HG03175 (cell line): Measurements from ENCODE around the gene OSTF1.

Experiments used
- ATAC-seq: cut with Tn5 transposase; IDR thresholded peaks from one replicate; pipeline ENCODE4 v1.9.1; 2021; ENCODE audit warnings: mild to moderate bottlenecking, moderate library complexity; ENCODE audit not compliant: unreplicated experiment

OSTF1 gene

GRCh38 chr9:75161116-75161857 lies 73.0 kb downstream of the OSTF1 start:
- ATAC-seq, result no peak

GRCh38 chr9:75163764-75164163 lies 75.5 kb downstream of the OSTF1 start:
- ATAC-seq, result no peak

DNA sequence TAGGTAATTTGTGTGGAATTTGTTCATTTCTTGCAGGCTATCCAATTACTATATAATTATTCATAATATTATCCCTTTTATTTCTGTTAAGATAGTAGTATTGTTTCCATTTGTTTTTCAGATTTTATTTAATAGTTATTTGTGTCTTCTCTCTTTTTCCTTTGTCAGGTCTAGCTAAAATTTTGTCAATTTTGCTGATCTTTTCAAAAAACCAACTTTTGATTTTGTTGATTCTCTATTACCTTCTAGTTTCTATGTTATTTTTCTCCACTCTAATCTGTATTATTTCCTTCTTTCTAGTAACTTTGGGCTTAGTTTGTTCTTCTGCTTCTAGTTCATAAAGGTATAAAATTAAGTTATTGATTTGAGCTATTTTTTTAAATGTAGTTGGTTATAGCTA lies 76.3 kb downstream of the OSTF1 start:
- no peak for ATAC-seq

GRCh38 chr9:75167281-75167680 lies 79.0 kb downstream of the OSTF1 start:
- no peak for ATAC-seq

DNA sequence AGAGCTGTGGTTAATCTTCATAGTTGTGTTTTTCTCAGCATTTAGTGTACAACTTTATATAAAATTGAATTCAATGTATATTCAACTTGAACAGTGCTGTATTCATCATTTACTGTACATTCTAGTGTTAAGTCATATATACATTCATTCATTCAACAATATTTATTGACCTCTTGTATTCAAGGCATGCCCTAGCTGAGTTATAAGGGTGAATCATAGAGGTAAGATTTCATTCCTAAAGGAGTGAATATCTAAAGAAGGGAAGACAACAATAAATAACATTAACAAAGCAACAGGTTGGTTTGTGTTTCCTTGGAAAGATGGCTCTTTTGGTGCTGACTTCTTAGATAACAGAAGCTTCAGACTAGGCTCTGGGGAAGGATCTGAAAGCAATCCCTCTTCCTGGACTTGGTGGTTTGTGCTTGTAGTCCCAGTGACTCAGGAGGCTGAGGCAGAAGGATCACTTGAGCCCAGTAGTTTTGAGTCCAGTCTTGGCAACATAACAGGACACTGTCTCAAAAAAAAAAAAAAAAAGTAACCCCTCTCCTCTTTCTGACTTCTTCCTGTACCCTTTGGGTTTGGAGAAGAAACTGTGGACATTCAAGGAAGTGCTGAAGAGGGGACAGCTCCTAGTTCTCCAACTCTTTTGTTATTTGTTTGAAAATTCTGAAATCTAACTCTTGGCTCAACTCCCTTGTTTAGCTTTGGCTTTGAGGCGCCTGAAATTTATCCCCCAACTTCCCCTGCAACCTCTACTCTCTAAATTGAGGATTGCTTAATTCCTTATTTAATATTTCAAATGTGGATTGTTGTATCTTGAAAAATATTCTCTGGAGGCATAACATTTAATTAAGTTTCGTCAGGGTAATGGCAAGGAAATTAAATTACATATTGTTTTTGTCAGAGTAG lies 80.2 kb downstream of the OSTF1 start:
- ATAC-seq, result no peak

- no peak for ATAC-seq
Measured at GRCh38 chr9:75169623-75170022, 81.3 kb downstream of the OSTF1 start.

DNA sequence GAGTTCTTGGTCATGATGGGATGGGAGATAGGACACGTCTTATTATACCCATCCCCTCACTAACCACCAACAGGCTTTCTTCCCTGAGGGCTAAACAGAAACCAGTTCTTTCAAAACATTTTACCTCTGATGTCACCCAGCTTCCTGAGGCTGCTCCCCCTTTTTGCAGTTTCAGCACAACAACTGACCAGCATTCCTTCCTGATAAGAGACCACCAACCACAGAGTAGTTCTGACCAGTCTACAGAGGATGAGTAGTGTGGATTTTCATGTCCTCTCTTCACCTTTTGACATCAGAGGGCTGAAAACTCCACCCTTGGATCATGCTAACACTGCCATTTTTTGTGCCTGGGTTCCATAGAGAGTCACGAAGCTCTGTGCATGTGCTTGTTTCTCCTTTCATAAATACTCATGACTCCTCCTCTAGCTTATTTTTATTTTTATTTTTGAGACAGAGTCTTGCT lies 82.6 kb downstream of the OSTF1 start:
- no peak for ATAC-seq

GRCh38 chr9:75175395-75175794 lies 87.1 kb downstream of the OSTF1 start:
- no peak for ATAC-seq

DNA sequence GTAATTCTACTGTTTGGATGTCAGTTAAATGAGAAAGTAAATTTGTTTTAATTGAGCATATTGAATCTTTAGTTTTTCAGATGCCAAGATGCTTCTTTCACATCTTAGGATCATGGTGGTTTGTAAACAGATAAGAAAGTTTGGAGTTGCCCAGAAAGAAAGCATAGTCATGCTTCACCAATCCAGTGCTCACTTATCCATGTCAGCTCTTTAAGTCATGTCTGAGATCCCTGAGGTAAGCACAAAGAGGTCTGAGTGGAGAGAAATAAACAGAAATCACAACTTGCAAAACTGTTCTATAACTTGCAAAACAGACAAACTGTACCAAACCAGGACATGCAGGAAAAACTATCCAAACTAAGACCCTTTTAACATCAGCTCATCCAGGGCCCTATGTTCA lies 87.7 kb downstream of the OSTF1 start:
- ATAC-seq, result no peak

GRCh38 chr9:75181750-75182149 lies 93.4 kb downstream of the OSTF1 start:
- no peak for ATAC-seq

DNA sequence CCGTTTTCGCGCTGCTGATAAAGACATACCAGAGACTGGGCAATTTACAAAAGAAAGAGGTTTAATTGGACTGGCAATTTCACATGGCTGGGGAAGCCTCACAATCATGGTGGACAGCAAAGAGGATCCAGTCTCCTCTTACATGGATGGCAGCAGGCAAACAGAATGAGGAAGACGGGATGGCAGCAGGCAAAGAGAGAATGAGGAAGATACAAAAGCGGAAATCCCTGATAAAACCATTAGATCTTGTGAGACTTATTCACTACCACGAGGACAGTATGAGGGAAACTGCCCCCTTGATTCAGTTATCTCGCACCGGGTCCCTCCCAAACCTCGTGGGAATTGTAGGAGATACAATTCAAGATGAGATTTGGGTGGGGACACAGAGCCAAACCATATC lies 95.0 kb downstream of the OSTF1 start:
- ATAC-seq, result no peak

- no peak for ATAC-seq
Measured at GRCh38 chr9:75184471-75184870, 96.2 kb downstream of the OSTF1 start.

- ATAC-seq, result peak; percentile 86
Measured at GRCh38 chr9:75185585-75186170, 97.4 kb downstream of the OSTF1 start.

GRCh38 chr9:75186767-75187380 lies 98.6 kb downstream of the OSTF1 start:
- ATAC-seq, result no peak

DNA sequence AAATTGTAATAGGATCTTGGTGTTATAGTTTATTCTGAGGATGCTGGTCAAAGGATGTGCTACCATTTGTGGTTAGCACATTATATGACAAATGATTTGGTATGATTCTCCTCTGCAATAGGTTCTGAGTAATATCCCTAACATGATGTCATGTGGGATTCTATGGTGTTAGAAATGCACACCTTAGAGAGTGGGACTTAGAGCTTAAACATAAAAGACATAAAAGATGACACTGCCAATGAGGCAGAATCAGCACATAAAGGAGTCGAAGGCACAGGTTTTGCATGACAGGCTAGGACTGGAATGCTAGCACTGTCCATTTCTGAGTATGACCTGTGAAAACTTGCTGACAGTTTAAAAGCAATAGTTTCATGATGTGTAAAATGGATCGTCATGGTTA lies 100.4 kb downstream of the OSTF1 start:
- ATAC-seq, result no peak

DNA sequence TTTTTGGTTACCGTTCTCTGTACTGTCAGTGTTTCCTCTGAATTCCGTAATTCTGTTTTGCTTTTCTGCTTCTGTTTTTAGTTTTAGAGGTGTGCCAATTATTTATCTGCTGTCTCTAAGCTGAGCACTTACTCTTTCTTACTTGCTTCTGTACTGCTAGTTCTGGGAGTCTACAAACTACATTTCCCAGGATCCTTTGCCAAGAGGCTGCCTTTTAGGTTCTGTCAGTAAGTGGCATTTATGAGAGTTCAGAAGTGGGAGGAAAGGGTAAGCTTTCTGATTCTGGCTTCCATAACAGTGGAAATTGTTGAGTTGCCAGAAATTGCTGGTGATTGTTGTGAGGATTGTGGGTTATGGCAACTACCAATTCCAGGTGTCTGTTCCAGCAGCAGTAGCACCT lies 102.4 kb downstream of the OSTF1 start:
- ATAC-seq, result no peak
